ENCODE measurements around the gene CFAP298.

The CFAP298 gene

GRCh38 chr21:32612075-32612998 lies at the start of gene CFAP298:
Gene CFAP298, minus strand, starts transcription at chr21:32612377. Its CDS starts 134 bp downstream, at chr21:32612243.
- peak; percentile 74 for DNase-seq (ENCODE audit: low read depth)
- H3K4me3 ChIP-seq (ENCODE audit: low read depth, low read length) = peak within 1 kb of the TSS; percentile 97
- no peak for TF ChIP-seq CTCF (IDR thresholded peaks at IDR 0.05; ENCODE audit: control insufficient read depth, extremely low read depth, insufficient read depth)

GRCh38 chr21:32661026-32661782 lies 49.0 kb upstream of the CFAP298 start:
- peak; percentile 58 for DNase-seq (ENCODE audit: low read depth)
- peak overlapping the region; percentile 8; the same call in 1 of the 2 replicates for H3K4me3 ChIP-seq (ENCODE audit: low read depth, low read length)

- no peak for DNase-seq (ENCODE audit: low read depth)
- H3K4me3 ChIP-seq (ENCODE audit: low read depth, low read length) = no peak overlapping the region
- no peak for TF ChIP-seq CTCF (IDR thresholded peaks at IDR 0.05; ENCODE audit: control insufficient read depth, extremely low read depth, insufficient read depth)
Observed at GRCh38 chr21:32658524-32658923, 46.3 kb upstream of the CFAP298 start.

- no peak overlapping the region for H3K4me3 ChIP-seq (ENCODE audit: low read depth, low read length)
- peak; percentile 79 for TF ChIP-seq CTCF (IDR thresholded peaks at IDR 0.05; ENCODE audit: control insufficient read depth, extremely low read depth, insufficient read depth)
- DNase-seq (ENCODE audit: low read depth) = no peak
Observed at GRCh38 chr21:32653326-32653901, 41.2 kb upstream of the CFAP298 start.

GRCh38 chr21:32648165-32648564 lies 36.0 kb upstream of the CFAP298 start:
- TF ChIP-seq CTCF (IDR thresholded peaks at IDR 0.05; ENCODE audit: control insufficient read depth, extremely low read depth, insufficient read depth) = no peak
- no peak for DNase-seq (ENCODE audit: low read depth)
- H3K4me3 ChIP-seq (ENCODE audit: low read depth, low read length) = no peak overlapping the region

GRCh38 chr21:32645261-32646182 lies 33.3 kb upstream of the CFAP298 start:
- DNase-seq (ENCODE audit: low read depth) = no peak
- no peak for TF ChIP-seq CTCF (IDR thresholded peaks at IDR 0.05; ENCODE audit: control insufficient read depth, extremely low read depth, insufficient read depth)
- no peak overlapping the region for H3K4me3 ChIP-seq (ENCODE audit: low read depth, low read length)

Measured in LNCaP clone FGC (cell line).